ENCODE measurements around the gene CHMP5.

CHMP5 gene

DNA sequence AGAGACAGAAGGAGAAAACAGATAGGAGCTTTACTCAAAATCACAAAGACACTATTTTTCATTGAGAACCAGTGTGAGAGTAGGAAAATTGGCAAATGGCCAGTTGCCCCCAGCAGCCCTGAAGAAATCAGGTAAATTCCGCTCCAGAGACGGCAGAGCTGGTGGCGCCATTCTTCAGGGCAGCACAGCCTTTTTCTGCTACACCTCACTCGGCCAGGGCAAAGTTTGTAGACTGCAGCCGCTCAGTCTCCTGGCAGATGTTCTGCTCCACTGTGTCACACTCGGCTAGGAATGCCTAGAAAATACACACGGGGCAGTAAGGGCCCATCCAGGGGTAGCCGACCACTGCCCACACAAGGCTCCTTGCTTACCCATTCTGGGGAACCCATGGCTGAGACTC, 9.8 kb upstream of the CHMP5 start:
- TF ChIP-seq, protein P1, sequence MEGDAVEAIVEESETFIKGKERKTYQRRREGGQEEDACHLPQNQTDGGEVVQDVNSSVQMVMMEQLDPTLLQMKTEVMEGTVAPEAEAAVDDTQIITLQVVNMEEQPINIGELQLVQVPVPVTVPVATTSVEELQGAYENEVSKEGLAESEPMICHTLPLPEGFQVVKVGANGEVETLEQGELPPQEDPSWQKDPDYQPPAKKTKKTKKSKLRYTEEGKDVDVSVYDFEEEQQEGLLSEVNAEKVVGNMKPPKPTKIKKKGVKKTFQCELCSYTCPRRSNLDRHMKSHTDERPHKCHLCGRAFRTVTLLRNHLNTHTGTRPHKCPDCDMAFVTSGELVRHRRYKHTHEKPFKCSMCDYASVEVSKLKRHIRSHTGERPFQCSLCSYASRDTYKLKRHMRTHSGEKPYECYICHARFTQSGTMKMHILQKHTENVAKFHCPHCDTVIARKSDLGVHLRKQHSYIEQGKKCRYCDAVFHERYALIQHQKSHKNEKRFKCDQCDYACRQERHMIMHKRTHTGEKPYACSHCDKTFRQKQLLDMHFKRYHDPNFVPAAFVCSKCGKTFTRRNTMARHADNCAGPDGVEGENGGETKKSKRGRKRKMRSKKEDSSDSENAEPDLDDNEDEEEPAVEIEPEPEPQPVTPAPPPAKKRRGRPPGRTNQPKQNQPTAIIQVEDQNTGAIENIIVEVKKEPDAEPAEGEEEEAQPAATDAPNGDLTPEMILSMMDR (IDR thresholded peaks at IDR 0.05; ENCODE audit: insufficient read depth, low read length, missing control alignments), result no peak
- POLR2A ChIA-PET, result no interaction called here
- CTCF ChIA-PET, result interaction anchor here (0.9 kb wide), 1 partner anchor 28 kb away, joined by 3 read pairs; no protein-coding TSS in a partner anchor
- H3K4me3 ChIP-seq (ENCODE audit: low read depth, low read length), result no peak overlapping the region
- DNase-seq (ENCODE audit: low read depth, low spot score), result no peak

DNA sequence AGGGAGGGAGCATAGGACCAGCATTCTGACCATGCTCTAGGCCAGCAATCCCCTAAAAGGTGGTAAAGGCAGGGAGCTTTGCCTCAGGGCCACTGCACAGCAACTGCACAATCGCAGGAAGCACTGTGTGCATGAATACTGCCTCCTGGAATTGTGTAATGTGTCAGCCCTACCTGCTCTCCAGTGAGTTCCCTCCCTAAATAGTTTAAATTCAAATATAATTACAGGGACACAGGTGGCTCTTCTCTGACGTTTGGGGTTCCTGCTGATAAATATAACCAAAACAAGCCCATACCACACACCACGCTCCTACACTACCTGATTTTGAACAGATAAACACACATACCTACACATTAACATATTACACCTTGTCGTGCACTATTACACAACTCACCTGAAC, 9.4 kb upstream of the CHMP5 start:
- TF ChIP-seq, protein P1 (IDR thresholded peaks at IDR 0.05; ENCODE audit: insufficient read depth, low read length, missing control alignments), result no peak
- H3K4me3 ChIP-seq (ENCODE audit: low read depth, low read length), result no peak overlapping the region
- CTCF ChIA-PET, result interaction anchor here (1.4 kb wide), 1 partner anchor 29 kb away, joined by 3 read pairs; no protein-coding TSS in a partner anchor
- POLR2A ChIA-PET, result no interaction called here
- no peak for DNase-seq (ENCODE audit: low read depth, low spot score)

DNA sequence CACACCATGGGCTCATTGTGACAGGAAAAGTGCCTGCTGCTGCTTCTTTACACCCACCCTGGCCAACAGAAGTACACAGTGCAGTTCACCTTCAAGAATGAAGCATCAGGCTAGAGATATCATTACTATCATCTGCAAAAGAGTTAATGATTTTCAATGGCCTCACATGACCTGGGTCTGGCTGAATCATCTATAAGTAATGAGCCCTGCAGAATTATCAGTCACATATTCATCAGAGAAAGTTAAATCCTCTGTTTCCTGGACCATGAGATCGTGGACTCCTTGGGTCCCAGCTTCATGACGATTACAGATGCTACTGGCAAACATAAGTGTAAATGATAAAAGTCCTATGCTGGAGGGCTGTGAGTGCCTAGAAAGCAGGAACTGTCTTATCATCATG, 8.6 kb upstream of the CHMP5 start:
- H3K4me3 ChIP-seq (ENCODE audit: low read depth, low read length), result no peak overlapping the region
- DNase-seq (ENCODE audit: low read depth, low spot score), result no peak
- POLR2A ChIA-PET, result no interaction called here
- TF ChIP-seq, protein P1 (IDR thresholded peaks at IDR 0.05; ENCODE audit: insufficient read depth, low read length, missing control alignments), result no peak
- CTCF ChIA-PET, result interaction anchor here (1.1 to 1.4 kb wide), 2 partner anchors 30 to 176 kb away, joined by 3 read pairs; no protein-coding TSS in a partner anchor

DNA sequence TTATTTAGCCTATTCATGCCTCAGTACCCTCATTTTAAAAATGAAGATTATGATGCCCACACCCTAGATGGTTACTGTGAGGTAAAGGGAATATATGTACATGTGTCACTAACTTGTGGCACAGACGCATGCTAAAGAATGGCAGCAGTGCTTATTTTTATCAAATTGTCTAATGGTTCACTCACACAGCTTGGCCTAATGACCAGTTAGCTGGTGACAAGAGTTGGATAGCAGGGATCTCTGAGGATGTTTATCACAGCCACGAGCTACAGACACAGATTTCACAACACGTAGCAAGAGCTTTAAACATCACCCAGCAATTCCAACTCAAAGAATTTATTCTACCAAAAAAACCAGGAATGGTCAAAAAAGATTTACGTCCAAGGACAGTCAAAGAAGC, 7.6 kb upstream of the CHMP5 start:
- DNase-seq (ENCODE audit: low read depth, low spot score), result no peak
- ChIA-PET POLR2A (no interaction called here), CTCF (interaction anchor here (0.8 to 1.1 kb wide), 3 partner anchors 9 to 177 kb away, joined by 3 to 4 read pairs (median 3); no protein-coding TSS in a partner anchor)
- H3K4me3 ChIP-seq (ENCODE audit: low read depth, low read length), result no peak overlapping the region
- TF ChIP-seq, protein P1 (IDR thresholded peaks at IDR 0.05; ENCODE audit: insufficient read depth, low read length, missing control alignments), result no peak

DNA sequence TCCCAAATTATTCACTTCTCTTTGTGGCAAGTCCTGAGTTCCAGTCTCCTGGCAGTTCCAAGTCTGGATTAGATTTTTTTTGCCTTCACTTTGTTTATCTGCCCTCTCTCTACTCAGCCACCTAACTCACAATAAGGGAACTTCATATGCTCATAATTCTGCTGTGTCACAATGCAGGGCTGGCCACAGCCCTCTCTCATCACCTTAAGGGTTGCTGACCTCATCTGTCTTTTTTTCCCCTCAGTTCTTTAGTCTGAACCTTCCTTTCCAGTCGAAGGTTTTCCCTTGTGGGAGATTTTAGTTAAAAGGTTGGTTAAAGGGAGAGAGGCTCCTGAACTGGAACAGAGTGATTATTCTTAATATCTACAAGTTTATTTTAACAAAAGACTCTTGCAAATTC, 4.5 kb upstream of the CHMP5 start:
- ChIA-PET POLR2A (no interaction called here), CTCF (no interaction called here)
- TF ChIP-seq, protein P1 (IDR thresholded peaks at IDR 0.05; ENCODE audit: insufficient read depth, low read length, missing control alignments), result no peak
- DNase-seq (ENCODE audit: low read depth, low spot score), result no peak
- H3K4me3 ChIP-seq (ENCODE audit: low read depth, low read length), result no peak overlapping the region

DNA sequence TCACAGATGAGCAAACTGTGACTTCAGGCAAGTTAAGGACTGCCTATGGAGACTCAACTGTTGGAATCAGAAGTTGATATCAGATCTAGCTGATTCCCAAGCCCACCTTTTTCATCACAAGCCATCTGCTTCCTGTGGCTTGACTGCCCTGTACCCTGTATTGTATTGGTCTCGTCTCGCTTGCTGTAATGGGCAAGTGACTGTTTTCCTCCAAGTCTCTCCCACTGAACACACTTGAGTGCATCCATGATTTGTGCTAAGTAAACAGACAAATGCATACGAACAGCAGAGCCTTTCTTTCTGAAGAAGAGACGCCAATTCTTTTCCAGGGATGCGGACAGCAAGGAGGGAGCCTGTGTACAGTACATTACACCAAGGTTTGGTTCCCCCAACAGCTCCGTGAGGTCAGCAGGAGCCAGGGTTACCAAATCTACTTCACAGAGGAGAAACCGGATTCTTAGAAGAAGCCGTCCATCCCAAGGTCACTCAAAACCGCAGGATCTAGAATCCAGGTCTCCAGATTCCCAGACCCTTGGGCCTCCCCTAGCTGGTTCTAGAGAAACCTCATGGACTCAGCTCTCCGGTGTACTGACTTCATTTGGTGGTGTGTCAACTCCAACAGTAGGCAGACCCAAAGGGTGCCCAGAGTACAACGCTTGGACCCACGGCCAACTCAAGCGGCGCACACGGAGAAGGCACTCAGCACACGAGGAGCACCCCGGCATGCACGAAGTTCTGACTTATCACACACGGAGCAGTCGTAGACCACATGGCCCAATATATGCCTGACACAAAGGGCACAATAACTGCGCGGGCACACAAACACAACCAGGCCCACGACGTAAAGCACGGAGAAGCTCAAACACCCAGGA, 1.5 kb upstream of the CHMP5 start:
- ChIA-PET CTCF (interaction anchor here (0.6 to 3.1 kb wide), 4 partner anchors 11 to 207 kb away, joined by 3 to 12 read pairs (median 3); no protein-coding TSS in a partner anchor), POLR2A (interaction anchor here (0.7 to 1.4 kb wide), 2 partner anchors 187 to 239 kb away, joined by 4 to 5 read pairs; partner anchors contain the start of gene SMU1)
- no peak for DNase-seq (ENCODE audit: low read depth, low spot score)

More for the DNA sequence above, 1.5 kb upstream of the CHMP5 start:
- TF ChIP-seq, protein P1 (IDR thresholded peaks at IDR 0.05; ENCODE audit: insufficient read depth, low read length, missing control alignments), result no peak
- peak overlapping the region; percentile 97 for H3K4me3 ChIP-seq (ENCODE audit: low read depth, low read length)

Measured in AG04449 (cell line).